GM19351 (cell line): ENCODE results near the gene NRM.
A peak's percentile ranks its signal among the peaks of the same experiment; 100 is the strongest.

Experiments
- ATAC-seq: cut with Tn5 transposase; IDR thresholded peaks from one replicate; pipeline ENCODE4 v1.9.1; 2021; ENCODE audit warnings: mild to moderate bottlenecking, moderate library complexity; ENCODE audit not compliant: unreplicated experiment

NRM gene

DNA sequence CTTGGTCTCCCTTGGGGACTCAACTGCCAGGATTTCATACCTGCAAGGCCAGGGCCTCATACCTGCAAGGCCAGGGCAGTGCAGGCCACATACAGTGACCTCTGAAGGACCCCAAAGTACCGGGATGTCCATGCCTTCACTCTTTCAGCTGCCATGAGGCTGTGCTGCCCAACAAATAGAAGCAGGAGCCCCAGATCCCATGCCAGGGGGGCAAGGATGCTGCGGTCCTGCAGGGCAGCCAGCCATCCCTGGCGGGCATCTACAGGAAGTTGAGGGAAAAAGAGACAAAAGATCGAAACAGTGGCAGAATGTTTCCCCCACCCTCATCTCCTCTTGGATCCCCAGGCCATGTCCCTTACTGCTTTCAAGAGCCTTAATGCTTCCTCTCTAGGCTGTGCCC is 799 bp downstream of the NRM start:
- no peak for ATAC-seq

DNA sequence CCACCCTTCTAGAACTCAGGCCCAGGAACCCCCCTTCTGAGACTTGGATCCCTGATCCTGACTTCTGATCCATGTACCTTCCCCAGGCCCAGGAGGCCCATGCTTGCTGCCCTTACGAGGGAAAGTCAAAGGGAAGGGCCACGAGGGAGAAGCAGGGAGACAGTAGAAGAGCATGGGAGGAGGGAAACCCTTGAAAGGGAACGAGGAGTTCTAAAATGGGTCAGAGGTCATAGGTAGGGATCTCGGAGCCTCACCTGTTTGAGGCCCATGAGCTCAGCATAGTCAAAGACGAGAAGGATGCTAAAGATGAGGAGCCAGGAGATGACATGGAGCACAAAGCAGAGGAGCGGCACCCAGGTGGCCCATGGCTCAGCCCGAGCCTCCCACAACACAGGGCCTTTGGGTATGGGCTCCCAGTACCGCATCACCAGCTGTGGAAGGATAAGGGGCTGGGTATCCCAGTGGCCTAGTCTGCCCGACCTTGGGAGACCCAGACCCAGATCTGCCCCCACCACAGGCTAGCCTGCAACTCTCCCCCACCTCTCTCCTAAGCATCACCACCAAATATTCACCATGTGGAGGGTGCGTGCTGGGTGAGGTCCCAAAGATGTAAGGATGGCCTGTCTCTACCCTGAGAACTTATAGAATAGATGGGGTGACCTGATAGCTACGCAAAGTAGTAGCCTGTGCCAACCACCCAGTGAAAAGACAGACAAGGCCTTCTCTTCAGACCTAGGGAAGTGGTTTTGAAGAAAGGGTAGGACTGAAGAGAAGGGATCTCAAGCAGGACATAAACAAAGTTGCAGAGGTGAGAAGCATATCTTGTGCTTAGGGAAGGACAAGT is 1.5 kb downstream of the NRM start:
- no peak for ATAC-seq

DNA sequence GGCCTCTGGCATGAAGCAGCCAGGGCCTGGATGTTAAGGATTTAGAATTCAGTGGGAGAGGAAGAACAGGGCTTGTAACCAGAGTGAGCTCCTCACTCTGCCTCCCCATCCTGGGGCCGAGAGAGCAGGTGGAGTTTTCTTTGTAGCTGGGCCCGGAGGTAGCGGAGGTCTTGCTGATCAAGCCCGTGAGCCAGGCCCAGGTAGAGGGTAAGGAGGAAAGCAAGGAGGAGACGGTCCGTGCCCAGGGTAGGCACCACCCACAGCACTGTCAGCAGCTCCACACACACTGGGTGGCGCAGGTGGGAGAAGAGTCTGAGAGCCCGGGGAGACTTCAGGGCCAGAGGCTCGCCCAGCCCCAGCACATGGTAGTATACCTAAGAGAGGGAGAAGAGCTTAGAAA is 2.2 kb downstream of the NRM start:
- no peak for ATAC-seq

GRCh38 chr6:30687659-30688431 is 2.9 kb downstream of the NRM start:
- no peak for ATAC-seq

GRCh38 chr6:30686908-30687658 is 3.7 kb downstream of the NRM start:
- peak; percentile 44 for ATAC-seq

- no peak for ATAC-seq
Measured at GRCh38 chr6:30686009-30686907, 4.5 kb downstream of the NRM start, which contains the start of gene PPP1R18. Gene PPP1R18, minus strand, starts transcription at chr6:30686645. Its CDS starts 627 bp downstream, at chr6:30686018.

- ATAC-seq, result no peak
Measured at GRCh38 chr6:30685157-30686008, 5.4 kb downstream of the NRM start.

GRCh38 chr6:30684386-30685156 is 6.2 kb downstream of the NRM start:
- no peak for ATAC-seq

DNA sequence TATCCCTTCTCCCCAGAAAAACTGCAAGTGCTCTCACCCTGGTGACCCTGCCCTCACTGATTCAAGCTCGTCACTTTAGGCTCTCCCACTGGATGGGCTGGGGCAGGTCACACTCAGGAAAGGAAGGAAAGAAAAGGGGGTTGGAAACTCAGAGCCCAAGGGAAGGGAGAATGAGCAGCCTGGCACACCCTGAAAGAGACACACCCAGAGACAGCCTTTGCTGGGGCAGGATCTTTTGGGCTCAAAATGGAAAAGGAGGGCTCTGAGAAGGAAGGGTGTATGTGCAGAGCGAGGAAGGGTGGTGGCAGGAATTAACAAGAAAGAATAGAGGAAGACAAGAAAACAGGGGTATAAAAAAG is 6.8 kb downstream of the NRM start:
- no peak for ATAC-seq

- ATAC-seq, result no peak
Measured at GRCh38 chr6:30683183-30683979, 7.4 kb downstream of the NRM start.

- ATAC-seq, result peak; percentile 53
Measured at GRCh38 chr6:30682143-30683117, 8.4 kb downstream of the NRM start.

GRCh38 chr6:30681766-30682142 is 9.0 kb downstream of the NRM start:
- ATAC-seq, result no peak

- no peak for ATAC-seq
Measured at GRCh38 chr6:30679765-30680535, 10.8 kb downstream of the NRM start.

DNA sequence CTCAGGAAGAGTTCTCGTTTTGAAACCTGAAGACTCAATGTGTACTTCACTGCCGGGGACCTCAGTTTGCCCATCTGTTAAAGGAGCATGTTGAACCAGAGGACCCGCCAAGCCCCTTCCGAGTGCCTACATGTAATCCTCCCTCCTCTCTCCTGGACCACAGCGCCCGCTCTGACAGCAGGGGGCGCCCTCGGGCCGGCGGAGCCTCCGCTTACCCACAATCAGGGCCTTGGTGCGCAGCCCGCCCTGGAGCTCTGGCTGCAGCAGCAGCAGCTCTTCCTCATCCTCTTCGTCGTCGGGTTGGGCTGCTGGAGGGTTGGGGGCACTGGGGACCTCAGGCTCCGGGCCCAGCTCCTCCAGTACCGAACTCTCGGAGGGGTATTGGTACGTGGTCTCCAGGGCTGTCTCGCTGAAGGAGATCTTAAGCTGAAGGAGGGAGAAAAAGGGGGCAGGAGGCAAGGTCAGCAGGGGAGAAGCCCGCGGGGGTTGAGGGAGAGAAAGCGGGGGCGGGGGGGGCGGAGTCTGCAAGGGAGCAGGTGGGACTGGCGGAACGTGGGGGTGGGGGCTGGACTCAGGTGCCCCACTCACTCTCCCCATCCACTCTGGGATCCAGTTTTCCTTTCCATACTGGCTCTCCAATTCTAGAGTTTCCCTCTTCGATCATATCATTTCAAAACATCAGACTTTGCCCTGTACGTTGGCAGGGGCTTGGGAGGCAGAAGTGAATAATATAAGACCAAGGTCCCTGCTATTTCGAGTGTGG is 11.6 kb downstream of the NRM start:
- ATAC-seq, result peak; percentile 39

DNA sequence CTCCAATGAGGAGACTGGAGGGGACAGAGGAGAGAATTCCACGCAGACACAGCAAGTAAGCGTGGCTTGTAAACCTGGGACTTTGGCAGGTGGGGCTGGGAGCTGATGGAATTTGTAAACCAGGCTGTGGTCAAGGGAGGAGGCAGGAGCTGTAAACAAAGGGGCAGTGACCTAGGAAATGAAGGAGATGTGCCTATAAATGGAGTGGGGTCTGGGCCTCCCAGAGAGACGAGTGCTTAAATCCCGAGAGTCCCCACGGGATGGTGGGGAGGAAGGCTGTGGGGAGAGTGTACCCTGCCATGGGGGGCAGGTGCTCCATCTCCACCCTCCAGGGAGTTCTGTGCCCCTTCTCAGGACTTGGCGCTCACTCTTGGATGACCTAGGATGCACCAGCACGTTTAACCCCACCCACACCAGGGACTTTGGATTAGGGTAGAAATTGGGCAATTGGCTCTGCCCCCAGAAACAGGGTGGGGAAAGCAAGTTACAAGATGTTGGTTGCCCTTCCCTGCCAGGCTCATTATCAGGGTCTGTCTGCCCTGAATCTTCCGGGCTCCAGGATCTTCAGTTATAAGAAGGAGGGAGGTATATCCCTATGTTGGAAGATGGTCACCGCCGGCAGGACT is 14.0 kb downstream of the NRM start:
- ATAC-seq, result no peak
